GM21576 (cell line): Measurements from ENCODE around the gene SLC45A3.

Source experiments
- ATAC-seq: cut with Tn5 transposase; IDR thresholded peaks from one replicate; pipeline ENCODE4 v1.9.1; 2021; ENCODE audit warnings: mild to moderate bottlenecking, moderate library complexity; ENCODE audit not compliant: unreplicated experiment

Gene SLC45A3

DNA sequence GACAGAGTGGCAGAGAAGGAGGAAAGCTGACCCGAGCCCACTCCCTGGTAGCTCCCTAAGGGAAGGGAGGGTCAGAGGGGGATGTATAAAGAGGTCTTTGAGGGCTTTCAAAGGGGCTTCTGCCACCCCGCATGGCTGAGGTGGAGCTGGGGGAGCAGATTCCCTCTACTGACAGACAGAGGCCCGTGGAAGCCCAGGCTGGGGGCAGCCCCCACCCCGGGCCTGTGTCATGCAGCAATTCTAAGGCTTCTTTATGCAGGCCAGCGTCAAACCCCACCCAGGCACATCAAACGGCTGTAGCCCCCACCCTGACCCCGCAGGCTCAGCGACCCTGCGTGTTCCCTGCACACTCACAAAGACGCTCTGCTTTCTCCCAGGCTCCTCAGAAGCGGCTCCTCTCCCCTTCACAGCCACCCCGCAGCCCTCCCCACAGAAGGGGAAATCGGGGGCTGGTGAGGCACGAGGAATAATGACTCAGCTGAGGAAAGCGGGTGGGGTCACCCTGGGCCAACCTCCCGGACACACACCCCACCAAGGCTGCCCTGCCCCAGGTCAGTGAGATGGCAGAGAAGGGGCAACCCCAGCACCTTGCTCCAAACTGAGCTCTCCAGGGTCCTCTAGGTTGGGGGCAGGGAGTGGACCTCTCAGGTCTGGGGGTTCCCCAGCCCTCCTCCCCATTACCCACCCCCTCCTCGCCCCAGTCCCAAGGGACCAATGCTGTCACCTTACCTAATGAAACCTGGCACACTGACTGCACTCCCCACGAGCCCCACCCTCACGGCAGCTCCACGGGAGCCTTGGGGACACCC, 10.8 kb downstream of the SLC45A3 start:
- ATAC-seq = no peak

DNA sequence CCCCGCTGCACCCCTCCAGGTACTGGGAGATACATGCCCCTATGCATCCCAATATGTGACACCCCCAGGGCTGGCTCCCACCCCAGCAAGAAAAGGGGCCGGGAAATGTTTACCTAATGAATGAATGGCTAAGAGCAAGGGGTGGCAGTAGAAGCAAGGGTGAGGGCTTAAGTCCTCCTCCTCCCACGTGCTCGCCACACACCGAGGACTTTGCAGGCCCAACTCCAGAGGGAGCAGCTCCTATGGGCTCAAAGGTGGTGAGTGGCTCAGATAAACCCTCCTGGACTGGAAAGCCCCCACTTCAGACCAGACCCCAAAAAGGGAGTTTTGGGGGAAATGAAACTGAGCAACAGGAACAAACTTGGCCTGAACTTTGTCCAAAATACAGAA, 11.4 kb downstream of the SLC45A3 start:
- no peak for ATAC-seq

DNA sequence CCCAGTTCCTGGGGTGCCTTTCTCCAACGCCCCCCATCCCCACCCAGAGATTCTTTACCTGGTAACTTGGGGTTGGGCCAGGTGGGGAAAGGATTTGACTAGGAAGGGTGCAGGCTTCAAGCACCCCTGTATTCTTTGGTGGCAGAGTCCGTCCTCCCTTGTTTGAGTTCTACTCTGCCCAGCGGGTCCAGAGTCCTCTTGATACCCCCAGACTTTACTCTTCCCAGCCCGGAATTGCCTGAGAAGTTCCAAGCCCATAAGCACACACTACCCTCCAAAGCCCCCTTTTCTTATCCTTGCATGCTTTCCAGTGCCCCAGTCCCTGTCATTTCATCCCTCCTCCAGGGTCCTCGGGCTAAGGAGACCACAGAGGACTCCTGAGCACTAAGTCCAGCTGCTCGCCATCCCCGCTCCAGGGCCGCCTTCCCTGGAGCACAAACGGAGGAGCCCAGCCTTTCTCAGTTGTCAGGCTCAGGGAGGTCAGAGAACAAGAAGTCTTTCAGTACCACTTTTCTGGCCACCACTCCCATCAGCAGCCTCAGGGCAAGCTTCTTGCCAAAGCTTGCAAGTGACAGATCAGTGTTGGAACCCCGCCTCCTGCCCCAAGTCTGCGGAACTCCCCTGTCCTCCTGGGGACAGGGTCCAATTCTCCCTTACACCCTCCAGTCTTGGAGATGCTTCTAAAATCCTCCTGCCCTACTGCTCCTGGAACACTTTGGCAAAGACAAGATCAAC, 12.2 kb downstream of the SLC45A3 start:
- no peak for ATAC-seq

DNA sequence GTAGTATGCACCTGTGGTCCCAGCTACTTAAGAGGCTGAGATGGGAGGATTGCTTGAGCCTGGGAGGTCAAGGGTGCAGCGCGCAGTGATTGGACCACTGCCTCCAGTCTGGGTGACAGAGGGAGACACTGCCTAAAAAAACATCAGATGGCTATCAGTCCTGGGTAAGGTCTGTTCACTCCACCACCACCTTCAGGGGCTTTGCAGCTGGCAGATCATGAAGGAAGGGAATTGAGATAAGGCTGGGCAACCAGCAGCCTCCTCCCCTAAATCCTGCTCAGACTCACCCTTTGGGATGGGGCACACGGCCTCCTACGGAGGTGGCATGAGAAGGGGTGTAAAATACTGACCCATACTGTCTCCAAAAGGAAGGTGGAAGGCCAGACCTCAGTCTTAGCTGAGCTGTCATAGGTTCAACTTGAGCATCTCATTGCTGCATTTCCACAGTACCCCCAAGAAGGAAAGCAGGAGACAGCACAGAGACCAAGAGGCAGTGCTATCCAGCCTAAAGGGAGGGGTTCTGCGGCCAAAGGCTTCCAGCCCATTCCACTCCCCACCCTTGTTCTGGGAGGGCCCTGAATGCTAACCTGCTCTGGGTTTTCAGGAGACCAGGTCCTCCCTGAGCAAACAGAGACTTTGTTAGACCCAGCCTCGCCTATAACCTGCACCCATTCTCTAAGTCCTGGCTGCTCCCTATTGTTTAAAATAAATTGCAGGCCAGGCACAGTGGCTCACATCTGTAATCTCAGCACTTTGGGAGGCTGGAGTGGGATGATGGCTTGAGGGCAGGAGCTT, 13.7 kb downstream of the SLC45A3 start:
- ATAC-seq = no peak

DNA sequence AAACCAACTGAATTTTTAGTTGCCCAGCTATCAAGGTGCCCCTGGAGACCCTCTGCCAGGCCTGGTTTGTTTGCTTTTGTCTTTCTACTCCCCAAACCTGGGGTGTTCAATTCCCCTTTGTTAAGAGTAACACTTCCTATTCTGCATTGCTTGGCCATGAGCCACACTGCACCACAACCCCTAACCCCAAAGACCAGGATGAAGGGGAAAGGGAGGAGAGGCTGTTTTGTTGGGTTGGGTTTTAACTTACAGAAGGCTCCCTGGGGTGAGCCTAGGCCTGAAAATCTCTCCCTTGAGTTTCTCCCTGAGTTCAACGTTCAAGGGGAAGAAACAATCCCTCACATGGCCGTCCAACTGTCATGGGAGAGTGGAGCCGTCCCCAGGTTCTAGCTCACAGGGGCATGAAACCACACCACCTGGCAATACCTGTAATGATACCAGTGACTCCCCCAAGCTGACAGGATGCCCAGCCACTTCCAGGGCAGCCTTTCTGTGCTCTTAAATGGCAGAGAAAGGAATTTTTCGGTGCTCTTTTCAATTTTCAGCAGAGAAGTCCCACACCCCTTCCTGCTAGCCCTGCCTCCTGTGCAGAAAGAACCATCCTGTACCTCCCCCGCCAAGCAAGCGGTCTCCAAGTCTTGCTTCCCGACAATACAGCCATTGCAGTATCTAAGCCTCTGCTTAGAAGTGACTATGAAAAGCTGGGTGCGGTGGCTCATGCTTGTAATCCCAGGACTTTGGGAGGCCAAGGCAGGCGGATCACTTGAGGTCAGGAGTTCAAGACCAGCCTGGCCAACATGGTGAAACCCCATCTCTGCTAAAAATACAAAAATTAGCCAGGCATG, 14.9 kb downstream of the SLC45A3 start:
- ATAC-seq = no peak

DNA sequence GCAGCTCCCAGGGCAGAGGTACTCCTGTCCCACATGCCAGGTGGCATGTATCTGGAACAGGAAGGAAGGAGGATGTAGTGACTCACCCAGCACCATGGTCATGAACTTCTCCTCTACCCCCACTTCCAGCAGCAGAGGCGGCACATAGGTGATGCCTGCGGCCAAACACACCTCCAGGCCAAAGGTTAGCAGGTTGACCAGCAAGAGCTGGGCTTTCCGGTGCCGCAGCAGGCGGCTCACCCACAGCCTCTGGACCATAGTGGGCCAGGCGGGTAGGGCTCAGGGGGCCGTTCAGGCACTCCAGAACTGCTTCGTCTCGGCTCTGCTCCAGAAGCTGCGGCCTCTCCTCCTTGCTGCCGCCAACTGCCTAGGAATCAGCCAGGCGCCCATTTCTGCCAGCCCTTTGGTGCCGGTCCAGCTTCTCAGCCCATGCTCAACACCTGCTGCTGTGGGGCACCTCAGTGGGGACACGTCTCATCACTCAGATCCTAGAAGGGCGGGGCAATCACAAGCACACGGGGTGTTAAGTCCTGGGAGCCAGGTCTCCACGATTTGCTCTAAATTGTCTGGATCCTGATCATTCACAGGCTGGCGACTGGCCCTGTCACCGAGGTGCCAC, 15.8 kb downstream of the SLC45A3 start:
- ATAC-seq = no peak

DNA sequence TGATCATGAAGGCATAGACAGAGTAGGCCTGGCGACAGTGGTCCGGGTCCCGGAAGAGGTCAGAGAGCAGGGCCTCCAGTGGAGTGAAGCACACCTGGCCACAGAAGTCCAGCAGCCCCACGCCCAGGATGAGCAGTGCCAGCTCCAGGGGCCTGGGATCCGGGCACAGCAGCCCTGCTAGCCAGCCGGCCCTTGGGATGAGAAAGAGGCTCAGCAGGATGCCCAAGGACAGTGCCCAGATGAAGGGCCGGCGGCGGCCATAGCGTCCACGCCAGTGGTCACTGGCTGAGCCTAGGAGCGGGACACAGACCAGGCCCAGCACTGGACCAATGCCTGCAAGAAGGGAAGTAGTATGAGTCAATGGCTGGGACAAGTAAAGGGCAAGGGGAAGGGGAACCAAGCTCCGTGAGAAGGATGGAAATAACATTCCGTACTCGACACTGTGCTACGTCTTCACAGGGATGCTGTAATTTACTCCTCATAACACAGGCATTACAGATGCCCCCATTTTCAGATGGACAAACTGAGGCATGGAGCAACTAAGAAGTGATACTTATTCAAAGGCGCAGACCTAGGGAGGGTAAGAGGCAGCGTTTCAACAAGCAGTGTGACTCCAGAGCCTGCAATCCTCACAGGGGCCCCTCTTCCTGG, 16.9 kb downstream of the SLC45A3 start:
- ATAC-seq = no peak

DNA sequence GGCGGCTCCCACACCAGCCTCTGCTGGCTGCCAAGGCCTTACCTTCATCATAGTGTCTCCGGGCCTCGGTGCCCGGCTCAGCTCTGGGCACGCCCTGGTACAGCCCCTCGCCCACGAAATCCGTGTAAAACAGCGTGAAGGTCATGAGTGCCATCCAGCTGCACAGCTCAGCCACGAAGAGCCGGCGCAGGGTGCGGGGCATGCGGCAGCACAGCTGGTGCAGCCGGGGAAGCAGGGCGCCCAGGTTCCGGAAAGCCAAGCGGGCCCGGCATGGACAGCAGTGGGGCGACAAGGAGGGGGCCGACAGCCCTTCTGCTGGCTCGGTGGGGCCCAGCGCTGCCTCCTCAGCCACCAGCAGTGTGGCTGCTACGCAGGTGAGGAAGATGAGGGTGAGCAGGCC, 17.5 kb downstream of the SLC45A3 start:
- no peak for ATAC-seq

DNA sequence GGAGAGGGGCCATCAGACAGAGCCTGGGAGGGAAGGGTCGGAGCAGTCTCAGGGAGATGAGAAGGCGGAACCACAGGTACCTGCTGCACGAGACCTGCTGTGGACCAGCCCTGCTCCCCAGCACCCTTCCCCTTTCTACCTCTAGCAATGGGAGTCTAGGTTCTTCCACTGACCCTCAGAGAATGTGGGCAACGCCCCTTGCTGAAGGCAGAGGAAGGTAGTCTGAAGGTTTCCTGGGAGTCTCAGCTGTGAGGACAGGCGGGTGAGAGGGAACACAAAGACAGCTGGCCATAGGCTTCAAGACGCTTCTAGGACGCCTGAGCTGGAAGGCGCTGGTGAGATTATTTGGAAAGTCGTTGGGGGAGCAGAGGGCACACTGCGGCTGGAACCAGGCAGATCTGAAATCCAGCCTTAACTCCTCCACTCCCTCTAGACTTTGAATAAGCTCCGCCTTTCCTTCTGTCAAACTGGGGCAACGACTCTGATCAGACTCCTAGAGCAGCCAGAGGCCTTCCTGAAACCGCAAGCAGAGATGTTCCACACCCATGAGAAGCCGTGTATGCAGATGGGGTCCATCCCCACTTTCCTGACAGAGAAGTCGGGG, 18.1 kb downstream of the SLC45A3 start:
- ATAC-seq = no peak

DNA sequence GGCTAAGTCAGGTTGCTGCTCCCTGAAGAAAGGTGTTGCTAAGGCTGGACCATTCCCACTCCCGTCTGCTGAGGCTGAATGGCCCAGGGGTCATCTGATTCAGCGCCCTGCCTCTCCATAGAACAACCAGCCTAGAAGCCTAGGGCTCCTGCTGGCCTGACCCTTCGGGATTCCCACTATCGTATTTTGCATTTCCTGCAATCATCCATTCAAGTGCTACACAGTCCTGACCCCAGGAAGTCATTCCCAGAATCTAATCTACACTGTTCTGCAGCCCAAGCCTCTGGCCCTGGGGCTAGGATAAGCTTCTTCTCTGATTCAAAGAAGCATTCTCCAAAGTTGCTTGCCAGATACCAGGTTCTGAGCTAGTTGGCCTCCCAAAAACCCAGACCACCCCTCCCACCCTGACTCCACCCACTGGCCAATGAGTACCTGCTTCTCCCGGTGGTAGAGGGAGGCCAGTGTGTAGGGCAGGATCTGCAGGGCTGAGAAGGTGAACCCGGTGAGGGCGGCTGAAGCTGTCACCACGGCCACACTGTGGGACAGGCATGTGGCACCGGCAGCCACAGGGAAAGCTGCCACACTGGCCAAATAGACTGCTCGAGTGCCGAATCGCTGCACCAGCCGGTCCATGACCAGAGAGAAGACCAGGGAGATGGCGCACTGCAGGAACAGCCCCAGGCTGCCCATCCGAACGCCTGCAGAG, 18.7 kb downstream of the SLC45A3 start:
- ATAC-seq = no peak

DNA sequence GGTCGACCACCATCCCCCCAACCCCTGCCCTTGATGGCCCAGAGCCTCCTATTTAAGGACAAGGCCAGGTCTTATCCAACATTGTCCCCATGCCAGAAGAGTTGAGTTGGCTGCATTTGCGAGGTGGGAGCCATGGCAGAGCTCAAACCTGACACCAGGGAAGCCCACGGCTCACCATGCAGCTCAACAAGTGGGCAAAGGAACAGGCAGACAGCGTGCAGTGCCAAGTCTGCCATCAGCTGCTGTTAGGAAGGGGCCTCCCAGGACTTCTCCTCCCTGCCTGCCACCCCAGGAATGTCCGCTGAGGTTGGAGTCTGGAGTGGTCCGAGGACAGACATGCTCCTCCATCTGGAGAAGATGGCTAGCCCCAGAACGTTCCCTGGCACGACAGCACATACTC, 19.9 kb downstream of the SLC45A3 start:
- ATAC-seq = no peak

DNA sequence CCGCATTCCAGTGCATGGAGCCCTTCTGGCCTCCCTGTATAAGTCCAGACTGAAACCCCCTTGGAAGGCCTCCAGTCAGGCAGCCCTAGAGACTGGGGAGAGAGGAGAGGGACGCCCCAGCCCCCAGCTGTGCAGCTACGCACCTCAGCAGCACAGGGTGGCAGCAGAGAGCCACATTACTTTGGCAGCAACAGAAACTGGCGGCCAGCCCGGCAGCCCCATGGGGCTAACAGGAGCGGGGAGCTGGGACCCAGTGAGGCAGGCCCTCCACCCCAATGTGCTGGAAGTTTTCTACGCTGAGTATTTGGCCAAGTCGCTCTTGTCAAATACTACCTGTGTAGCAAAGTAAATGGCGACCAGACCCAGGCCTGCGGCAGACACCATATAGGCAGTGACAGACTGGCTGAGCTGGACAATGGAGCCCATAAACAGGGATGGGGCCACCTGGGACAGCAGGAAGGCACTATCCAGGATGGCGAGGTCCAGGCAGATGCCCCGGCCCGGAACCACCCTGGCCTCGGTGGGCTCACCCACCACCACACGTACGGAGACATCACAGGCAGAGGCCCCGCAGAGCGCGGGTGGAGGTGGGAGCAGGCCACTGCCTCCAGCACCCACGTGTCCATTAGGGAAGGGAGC, 21.2 kb downstream of the SLC45A3 start:
- no peak for ATAC-seq

DNA sequence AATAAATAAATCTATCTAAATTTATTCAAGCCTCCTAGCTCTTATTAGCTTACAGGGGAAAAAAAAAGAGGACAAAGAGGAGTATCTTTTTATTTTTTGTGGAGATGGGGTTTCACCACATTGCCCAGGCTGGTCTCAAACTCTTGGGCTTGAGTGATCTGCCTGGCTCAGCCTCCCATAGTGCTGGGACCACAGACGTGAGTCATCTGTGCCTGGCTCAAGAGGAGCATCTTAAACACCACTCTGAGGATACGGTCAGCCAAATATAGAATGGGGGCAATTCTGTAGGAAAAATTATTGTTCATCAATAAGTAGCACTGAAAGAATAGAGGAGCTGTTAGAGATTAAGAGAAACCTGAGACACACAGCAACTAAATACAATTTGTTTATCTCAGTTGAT, 24.1 kb downstream of the SLC45A3 start:
- no peak for ATAC-seq

DNA sequence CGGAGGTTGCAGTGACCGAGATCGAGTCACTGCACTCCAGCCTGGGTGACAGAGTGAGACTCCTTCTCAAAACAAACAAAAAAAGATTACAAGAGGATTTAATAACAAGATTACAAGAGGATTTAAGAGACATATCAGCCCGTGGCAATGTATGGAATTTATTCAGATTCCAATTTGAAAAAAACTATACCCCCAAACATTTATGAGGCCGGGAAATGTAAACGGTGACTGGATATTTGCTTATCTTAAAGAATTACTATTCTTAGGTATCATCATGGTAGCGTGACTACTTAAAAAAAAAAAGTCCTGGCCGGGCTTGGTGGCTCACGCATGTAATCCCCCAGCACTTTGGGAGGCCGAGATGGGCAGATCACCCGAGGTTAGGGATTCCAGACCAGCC, 27.3 kb downstream of the SLC45A3 start:
- no peak for ATAC-seq

DNA sequence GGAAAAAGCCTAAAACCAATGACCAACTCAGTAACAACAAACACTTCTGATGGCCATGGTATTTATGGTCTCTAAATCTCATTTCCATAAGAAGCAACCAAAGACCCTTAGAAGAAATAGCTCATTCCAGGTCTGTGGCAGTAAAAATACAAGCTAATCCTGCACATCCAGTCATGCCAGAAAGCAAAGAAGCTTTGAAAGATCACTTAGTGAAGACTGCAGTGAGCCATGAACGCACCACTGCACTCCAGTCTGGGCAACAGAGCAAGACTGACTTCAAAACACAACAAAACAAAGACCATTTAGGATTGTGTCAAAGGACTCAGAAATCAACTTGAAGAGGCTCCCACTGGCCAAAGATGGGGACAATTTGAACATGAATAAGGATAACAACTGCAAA, 30.1 kb downstream of the SLC45A3 start:
- no peak for ATAC-seq

DNA sequence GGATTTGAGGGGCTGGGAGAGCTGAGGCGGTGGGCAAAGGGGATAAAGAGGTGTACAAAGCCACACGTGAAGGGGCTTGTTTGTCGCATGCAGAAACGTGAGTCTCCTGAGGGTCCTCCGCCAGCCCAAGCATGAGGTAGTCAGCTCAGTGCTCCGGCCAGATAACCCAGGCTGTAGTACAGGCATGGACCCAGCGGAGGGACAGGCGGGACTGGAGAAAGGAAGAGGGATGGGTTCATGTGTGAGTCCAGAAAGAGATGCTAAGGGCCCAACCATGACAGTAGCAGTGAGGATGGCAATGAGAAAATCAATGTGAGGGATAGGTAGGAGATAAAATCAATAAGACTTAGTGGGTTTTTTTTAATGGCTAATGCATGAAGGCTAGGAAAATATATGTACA, 34.8 kb downstream of the SLC45A3 start:
- no peak for ATAC-seq

DNA sequence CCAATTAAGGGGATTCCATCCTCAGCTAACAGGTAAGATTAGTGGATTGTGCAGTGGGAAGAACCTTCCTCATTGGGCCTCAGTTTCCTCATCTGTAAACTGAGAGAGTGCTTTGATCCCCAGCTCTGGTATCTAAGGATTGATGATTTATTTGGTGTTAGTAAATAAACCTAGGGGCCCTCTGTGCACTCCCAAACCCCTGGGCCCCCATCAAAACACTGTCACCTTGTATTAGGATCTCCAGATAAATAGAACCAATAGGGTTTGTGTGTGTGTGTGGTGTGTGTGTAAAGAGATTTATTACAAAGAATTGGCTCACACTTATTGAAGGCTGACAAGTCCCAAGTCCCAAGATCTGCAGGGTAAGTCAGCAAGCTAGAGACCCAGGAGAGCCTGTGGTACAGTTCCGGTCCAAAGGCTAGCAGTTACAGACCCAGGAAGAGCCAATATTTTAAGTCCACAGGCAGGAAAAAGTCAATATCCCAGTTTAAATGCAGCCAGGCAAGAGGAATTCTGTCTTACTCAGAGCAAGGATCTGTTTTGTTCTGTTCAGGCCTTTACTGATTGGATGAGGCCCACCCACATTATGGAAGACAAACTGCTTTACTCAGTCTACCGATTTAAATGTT, 37.5 kb downstream of the SLC45A3 start:
- ATAC-seq = no peak

DNA sequence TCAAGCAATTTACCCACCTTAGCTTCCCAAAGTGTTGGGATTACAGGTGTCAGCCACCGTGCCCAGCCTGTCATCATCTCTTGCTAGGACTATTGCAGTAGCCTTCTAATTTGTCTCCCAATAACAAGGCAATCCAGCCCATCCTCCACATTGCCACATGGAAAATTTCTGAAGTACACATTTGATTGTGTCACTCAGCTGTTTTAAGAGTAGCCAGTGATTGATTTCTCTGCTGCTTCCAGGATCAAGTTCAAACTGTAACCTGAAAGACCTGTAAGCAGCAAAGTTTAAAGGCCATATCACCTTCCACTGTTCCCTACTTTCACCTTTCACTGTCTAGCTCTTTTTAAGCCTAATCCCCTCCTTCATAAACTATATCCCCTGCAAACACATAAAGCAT, 40.7 kb downstream of the SLC45A3 start:
- no peak for ATAC-seq
